Stimulated activated CD8-positive, alpha-beta memory T cell treated with anti-CD3 and anti-CD28 coated beads, Interleukin-12 subunit alpha, Interleukin-12 subunit beta, amount 100 ng/mL, for 4 hours (primary cell): Measurements from ENCODE around the gene PGBD5.

ENCODE experiments used
- DNase-seq: peaks from one replicate; pipeline ENCODE4 v3.0.0-alpha.2; 2020; ENCODE audit warnings: low read depth

Gene PGBD5

DNA sequence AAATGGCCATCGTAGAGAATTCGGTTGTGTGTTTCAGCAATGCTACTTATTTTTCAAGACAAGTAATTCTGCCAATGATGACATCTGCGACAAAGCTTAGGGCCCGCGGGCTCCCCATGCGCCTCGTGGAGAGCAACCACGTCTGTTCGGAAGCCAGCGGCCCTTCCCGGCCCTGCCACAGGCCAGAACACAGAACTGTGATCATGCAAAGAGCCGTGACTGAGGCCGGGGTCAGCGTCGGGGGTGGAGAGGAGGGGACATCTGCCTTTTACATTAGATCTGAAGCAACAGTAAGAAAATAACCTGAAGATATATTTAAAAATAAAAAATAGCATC lies 103.7 kb downstream of the PGBD5 start:
- DNase-seq: no peak

- no peak for DNase-seq
Measured at GRCh38 chr1:230321741-230322420, 104.3 kb downstream of the PGBD5 start.

DNA sequence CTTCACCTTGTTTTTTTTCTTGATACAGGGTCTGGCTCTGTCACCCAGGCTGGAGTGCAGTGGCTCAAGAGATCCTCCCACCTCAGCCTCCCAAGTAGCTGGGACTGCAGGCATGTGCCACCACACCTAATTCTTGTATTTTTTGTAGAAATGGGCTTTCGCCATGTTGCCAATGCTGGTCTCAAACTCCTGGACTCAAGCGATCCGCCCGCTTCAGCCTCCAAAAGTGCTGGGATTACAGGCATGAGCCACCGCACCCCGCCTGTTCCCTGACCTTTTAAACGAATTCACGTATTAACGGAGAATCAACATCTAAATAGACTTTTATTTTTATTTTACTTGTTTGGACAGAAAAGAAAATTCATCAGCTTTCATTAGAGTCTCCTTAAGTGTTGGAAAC lies 104.8 kb downstream of the PGBD5 start:
- DNase-seq: no peak

DNA sequence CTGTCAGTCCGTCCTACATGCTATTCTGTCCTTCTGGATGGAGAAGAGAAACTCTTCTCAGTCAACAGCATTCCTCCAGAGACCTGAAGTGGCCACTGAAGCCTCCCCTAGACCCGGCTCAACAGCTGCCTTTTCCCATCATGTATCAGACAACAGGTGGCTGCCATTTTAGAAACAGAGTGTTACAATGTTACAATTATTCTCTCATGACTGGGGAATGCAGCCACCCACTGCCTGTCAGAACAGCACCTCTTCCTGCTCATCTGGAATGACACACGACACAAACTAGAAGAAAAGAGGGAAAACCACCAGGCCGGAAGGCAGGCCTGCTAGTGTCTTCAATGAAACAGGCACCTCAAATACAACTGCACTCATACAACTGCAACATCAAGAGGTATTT lies 105.3 kb downstream of the PGBD5 start:
- DNase-seq: no peak

DNA sequence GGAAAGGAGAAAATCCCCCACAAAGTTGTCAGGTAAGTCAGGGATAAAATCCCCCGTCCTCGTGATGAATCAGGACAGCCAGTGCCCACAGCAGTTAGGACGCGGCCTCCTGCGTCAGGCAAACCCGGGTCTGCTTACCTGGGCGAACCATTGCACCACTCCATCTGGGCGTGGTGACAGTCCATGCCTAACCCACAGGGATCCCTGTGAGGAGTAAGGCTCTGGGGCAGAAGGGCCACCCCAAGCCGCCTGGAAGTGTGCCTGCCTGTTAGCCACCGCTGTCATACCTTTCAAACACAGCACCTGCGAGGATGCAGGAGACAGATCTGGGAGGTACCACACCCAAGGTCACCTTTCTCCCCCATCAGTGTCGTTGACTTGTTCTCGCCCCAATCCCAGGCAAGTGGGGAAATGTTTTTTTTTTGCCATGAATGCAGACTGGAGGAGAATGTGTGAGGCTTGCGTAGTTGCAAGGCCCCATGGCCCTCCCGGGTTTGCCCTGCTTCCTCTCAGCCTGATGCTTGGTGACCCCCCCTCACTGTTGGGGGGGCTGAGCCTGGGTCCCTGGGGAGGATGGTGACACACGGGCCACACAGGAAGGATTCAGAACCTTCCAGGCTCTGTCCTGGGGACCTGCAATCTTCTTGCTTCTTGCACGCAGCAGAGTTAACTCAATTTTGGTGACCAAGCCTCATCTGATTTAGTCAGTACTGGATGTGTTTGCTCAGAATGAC lies 107.0 kb downstream of the PGBD5 start:
- DNase-seq: no peak

DNA sequence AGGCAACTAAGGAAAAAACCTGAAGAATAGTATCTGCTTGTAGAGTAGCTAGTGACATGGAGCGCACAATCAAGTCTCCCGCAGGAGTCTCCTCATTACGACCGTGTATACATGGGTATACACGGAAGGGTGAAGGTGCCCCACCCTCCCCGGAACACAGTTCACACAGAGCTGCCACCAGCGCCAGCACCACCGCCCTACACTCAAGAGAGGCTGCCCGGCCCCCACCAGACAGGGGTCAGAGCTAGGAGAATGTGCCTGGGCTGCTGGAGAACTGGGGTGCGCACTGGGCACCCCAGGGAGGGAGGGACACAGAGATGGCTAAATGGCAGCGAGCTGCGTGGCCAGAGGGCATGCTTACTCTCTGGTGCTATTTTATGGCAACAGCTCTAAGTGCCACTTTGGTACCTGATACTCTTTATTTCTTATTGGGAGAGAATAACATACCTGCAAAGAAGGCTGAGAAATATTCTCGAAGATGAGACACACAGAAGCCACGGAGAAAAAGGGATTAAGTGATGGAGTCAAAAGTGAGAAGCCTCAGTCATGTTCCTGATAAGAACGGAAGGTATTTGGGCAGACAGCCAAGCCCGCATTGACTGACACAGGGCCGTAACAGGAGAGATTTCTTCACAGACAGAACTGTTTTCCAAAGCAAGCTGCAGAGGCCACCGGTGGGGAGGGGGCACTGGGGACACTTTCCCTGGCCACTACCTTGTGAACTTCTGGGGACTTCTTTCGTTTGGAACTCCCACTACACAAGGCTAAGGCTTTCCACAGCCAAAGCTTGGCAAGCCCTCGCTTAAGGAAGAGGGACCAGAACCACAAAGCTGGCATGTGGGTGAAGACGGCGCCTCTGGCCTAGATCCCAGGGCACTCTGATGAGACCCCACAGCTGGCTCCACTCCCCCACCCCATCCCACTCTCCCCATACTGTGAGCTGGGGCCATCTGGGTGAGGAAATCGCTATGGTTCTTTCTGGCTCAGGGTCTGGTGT lies 108.0 kb downstream of the PGBD5 start:
- no peak for DNase-seq

- DNase-seq: no peak
Measured at GRCh38 chr1:230316864-230317745, 109.0 kb downstream of the PGBD5 start.

- no peak for DNase-seq
Measured at GRCh38 chr1:230315099-230315498, 111.0 kb downstream of the PGBD5 start.

DNA sequence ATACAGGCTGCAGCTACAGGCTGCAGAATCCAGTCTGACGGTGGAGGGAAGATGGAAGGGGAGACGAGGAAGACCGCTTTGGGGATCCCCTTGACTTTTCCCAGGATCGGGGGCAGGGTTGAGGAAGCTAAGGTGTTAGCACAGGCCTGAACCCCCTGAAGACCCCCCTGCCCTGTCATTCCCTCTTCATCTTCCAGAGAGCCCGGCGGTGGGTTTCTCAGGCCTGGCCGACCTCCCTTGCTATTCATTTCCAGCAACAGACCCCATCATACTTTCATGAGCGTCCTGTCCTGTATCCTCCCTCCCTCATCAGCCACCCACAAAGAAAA lies 112.0 kb downstream of the PGBD5 start:
- no peak for DNase-seq

DNA sequence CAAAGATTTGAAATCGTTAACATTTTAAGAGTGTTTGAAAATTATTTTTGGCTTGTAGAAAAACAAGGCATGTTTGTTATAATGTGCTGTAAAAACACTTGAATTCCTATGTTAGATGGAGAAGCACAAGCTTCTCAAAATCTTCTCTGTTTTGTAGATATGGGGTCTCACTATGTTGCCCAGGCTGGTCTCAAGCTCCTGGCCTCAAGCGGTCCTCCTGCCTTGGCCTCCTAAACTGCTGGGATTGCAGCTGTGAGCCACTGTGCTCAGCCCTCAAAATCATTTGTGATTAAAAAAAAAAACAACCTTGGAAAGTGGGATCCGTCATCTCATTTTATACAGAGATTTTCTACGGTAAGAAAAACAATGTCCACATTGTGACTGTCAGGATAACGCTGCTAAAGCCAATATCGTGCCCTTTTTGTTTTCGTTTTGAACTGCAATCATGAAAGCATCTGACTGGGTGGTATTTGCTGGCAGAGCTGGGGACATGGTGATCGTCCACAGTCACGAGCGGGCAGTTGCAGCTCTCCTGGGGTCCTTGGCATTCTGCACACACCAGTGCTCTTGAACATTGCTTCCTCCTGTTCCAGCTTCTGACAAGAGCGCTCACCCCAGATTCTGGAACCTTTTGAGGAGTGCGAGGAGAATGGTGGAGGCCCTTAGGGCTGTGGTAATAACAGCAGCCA lies 112.5 kb downstream of the PGBD5 start:
- no peak for DNase-seq

GRCh38 chr1:230312676-230313075 lies 113.5 kb downstream of the PGBD5 start:
- no peak for DNase-seq

- peak; percentile 34 for DNase-seq
Measured at GRCh38 chr1:230310381-230311163, 115.6 kb downstream of the PGBD5 start.

DNA sequence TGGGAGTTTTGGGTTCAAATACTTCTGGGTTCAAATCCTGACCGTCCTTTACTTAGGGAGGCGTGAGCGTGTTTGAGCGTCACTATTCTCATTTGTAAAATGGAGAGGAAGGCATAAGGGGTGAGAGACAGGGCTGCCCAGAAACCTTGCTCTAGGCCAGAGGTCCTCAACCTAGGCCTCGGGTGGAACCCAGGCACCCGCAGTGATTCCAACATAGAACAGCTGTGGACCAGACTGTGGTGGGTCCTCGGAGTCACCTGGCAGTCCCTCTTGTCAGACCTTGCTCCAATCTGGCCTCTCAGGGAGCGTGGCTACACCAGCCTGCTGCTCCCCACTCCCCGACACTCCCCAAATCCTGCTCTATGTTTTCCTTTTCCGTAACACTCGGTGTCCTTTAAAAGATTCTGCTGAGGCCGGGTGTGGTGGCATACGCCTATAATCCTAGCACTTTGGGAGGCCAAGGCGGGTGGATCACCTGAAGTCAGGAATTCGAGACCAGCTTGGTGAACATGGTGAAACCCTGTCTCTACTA lies 116.4 kb downstream of the PGBD5 start:
- DNase-seq: no peak

DNA sequence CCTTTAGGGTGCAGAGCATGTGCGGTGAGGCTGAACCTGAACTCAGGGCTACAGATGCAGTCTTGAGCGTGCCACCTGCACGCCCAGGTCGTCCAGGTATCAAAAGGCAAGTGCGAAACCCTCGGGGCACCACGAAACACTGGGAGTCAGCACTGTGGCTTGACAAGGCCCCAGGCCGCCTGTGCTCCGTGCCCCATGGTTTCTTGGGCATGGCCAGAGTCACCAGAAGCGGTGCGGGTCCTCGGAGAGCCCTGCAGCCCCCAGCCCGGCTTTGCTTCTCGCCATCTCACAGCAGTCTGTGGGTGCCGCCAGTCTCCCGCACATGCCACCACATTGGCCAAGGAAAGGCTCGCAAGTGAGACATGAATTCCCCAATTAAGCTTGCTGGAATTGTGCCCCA lies 117.3 kb downstream of the PGBD5 start:
- DNase-seq: no peak

GRCh38 chr1:230308039-230308438 lies 118.1 kb downstream of the PGBD5 start:
- DNase-seq: no peak

- no peak for DNase-seq
Measured at GRCh38 chr1:230307213-230307612, 118.9 kb downstream of the PGBD5 start.

GRCh38 chr1:230306169-230306568 lies 120.0 kb downstream of the PGBD5 start:
- DNase-seq: no peak

DNA sequence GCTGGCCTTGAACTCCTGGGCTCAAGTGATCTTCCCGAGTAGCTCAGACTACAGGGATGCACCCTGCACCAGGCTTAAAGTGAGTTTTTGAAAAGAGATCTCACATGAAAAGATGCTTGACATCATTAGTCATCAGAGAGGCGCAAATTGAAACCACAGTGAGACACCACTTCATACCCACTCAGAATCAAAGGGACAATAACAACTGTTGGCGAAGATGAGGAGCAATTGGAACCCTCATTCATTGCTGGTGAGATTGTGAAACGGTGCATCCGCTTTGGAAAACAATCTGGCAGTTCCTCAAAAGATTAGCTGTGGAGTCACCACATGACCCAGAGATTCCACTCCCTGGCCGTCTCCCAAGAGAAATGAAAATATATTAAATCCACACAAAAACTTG lies 122.3 kb downstream of the PGBD5 start:
- DNase-seq: no peak

GRCh38 chr1:230303069-230303468 lies 123.1 kb downstream of the PGBD5 start:
- DNase-seq: no peak

DNA sequence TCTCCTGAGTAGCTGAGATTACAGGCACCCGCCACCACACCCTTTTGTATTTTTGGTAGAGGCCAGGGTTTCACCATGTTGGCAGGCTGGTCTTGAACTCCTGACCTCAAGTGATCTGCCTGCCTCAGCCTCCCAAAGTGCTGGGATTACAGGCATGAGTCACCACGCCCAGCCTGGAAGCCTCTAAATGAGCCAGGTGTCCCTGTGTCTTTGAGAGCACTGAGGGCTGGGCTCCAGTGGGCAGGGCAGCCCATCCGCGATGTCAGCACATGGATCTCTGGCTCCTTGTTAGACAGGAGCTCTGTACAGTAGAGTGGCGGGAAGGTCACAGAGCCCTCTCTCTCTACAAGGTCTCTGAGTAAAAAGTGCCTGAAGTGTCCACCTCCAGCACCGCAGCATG lies 124.3 kb downstream of the PGBD5 start:
- DNase-seq: no peak
